OCI-LY7 (cell line): ENCODE data around the gene CIC.

Experiments
- CTCF ChIP-seq: fragments of 200-600 bp; sonication (generic); conservative IDR thresholded peaks from 2 replicates; pipeline ENCODE4 v1.5.1; 2014; ENCODE audit warnings: mild to moderate bottlenecking, antibody characterized with exemption, low read length, moderate library complexity, mixed read lengths
- EZH2phosphoT487 ChIP-seq: fragments of 200-600 bp; sonication (generic); IDR thresholded peaks from 2 replicates; pipeline ENCODE4 v1.6.1; 2018; ENCODE audit warnings: low read depth, borderline replicate concordance, mild to moderate bottlenecking, mixed run types, antibody characterized with exemption, low read length, moderate library complexity, mixed read lengths

GRCh38 chr19:42288881-42289555, 20.0 kb downstream of the CIC start:
- TF ChIP-seq CTCF (no peak), EZH2phosphoT487 (no peak)
